Upper lobe of left lung (tissue), 4 donors: ENCODE results near the gene LAMA2.

Source experiments
- EP300 ChIP-seq, 4 donors: sonication (generic); formaldehyde crosslinking; IDR thresholded peaks; one replicate each; pipeline ENCODE4 v1.5.1; 2017; ENCODE audit warnings: antibody characterized with exemption in 4 of 4, control low read depth in 2 of 4
- POLR2A ChIP-seq, 4 donors: fragments of 450-650 bp; IDR thresholded peaks; one replicate each; pipeline ENCODE4 v1.5.1; 2016 to 2017; ENCODE audit warnings: antibody characterized with exemption in 4 of 4, mild to moderate bottlenecking in 2 of 4
- POLR2AphosphoS5 ChIP-seq, 2 donors: sonication (generic); formaldehyde crosslinking; IDR thresholded peaks; one replicate each; pipeline ENCODE4 v1.5.1; 2017; ENCODE audit warnings: antibody characterized with exemption in 2 of 2
- TF ChIP-seq, protein P1 (sequence below), 6 experiments: fragments of 450-650 bp in 4 of 6; fragments of 200-600 bp in 2 of 6; sonication (generic) in 2 of 6; IDR thresholded peaks; one replicate each; pipeline ENCODE4 v1.5.1; 2016 to 2019; ENCODE audit warnings: antibody characterized with exemption in 6 of 6

DNA sequence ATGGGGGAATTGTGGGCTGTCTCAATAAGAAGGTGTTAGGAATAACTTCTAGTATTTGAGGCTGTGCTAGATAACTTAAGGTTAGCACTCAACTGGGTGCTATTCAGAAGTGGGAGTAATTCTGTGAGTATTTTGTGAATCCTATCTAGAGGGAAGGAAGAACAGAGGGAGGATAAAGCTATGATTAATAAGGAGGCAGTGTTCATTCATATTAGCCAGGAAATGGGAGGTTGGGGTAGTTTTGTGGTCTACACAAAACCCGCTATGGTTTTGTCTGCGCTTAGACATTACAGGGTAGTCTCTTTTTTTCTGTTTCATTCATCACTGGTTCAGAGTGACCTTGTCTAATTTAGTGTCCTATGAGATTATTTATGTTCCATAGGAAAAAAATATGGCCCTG, 486.0 kb downstream of the LAMA2 start:
- TF ChIP-seq, protein P1, sequence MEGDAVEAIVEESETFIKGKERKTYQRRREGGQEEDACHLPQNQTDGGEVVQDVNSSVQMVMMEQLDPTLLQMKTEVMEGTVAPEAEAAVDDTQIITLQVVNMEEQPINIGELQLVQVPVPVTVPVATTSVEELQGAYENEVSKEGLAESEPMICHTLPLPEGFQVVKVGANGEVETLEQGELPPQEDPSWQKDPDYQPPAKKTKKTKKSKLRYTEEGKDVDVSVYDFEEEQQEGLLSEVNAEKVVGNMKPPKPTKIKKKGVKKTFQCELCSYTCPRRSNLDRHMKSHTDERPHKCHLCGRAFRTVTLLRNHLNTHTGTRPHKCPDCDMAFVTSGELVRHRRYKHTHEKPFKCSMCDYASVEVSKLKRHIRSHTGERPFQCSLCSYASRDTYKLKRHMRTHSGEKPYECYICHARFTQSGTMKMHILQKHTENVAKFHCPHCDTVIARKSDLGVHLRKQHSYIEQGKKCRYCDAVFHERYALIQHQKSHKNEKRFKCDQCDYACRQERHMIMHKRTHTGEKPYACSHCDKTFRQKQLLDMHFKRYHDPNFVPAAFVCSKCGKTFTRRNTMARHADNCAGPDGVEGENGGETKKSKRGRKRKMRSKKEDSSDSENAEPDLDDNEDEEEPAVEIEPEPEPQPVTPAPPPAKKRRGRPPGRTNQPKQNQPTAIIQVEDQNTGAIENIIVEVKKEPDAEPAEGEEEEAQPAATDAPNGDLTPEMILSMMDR (IDR thresholded peaks at IDR 0.05), result no peak
- TF ChIP-seq EP300 (IDR thresholded peaks at IDR 0.05) (no peak), POLR2A (IDR thresholded peaks at IDR 0.05) (no peak), POLR2AphosphoS5 (IDR thresholded peaks at IDR 0.05) (no peak)
